Dedifferentiated amniotic fluid mesenchymal stem cell (primary cell): ENCODE results near the gene FMO5.
"Not testable (repeated sequence)": the region's sequence is repeated elsewhere in the genome, so short reads cannot be mapped to it uniquely, and the experiment has no call there.

Experiments
- DNase-seq: peaks from one replicate; pipeline ENCODE4 v3.0.0-alpha.2; 2016; ENCODE audit errors: extremely low spot score

The FMO5 gene

DNA sequence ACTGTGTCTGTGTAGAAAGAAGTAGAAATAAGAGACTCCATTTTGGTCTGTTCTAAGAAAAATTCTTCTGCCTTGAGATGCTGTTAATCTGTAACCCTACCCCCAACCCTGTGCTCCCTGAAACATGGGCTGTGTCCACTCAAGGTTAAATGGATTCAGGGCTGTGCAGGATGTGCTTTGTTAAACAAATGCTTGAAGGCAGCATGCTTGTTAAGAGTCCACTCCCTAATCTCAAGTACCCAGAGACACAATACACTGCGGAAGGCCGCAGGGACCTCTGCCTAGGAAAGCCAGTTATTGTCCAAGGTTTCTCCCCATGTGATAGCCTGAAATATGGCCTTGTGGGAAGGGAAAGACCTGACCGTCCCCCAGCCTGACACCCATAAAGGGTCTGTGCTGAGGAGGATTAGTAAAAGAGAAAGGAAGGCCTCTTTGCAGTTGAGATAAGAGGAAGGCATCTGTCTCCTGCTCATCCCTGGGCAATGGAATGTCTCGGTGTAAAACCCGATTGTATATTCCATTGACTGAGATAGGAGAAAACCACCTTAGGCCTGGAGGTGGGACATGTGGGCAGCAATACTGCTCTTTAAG is 15.1 kb upstream of the FMO5 start:
- DNase-seq = not testable (repeated sequence)

DNA sequence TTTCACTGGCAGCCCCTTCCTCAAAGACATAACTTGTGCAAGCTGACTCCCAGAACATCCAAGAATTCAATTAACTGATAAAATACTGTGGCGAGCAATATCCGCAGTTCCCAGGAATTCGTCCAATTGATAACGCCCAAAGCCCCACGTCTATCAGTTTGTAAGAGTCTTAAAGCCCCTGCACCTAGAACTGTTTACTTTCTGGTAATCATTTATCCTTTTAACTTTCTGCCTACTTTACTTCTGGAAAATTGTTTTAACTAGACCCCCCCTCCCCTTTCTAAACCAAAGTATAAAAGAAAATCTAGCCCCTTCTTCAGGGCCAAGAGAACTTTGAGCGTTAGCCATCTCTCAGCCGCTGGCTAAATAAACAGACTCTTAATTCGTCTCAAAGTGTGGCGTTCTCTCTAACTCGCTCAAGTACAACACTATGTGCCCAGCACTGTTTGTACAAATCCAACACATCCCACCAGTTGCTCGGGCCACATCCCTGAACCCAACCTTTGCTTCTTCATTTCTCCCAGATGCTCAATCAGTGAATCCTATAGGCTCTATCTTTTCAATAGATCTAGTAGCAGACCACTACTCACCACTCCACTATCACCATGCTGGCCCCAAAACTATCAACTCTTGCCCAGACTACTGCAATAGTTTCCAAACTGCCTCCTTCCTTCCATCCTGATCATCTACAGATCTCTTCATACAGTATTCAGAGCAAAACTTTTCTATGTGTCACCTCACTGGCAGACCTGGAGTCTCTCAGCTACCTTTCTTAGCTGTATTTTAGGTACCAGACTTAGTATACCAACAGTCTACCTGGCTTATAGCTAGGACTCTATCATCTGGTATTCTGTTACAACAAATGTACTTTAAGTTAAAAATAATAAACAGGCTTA is 14.0 kb upstream of the FMO5 start:
- no peak for DNase-seq

DNA sequence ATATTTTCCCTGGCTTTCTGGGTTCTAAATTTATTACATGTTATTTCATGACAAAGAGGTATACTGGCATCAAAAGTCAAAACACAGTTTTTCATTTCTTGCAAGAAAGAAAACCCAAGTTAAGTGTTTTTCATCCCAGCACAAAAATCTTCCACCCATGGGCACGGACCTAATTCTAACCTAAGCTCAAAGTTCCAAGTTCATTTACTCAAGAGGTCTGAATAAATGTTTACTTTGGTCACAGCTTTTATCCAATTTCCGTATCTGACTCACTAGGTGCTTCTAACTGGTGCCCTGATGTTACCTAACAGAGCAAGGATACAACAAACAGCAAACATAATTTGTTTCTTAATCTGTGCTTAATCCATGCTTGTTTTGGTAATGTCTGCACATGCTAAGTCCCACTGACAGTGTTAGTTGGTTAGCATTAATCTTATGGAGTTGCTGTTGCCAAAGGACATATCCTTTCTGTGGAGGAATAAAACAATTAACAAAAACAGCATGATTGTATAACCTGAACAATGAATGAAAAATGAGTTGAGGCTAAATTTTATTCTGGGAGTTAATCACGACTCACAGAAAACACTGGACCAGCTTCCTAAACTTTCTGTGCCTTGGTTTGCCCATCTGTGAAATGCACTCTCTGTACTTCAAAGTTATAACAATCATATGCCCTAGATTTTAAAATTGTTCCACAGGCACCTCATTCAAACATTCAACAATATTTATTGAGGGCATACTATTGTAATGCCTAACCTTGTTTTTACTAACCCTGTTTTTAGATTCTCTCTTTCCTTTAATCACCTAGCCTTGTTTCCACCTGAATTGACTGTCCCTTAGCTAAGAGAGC is 13.1 kb upstream of the FMO5 start:
- no peak for DNase-seq

GRCh38 chr1:147236959-147237791 is 12.0 kb upstream of the FMO5 start:
- no peak for DNase-seq

- no peak for DNase-seq
Observed at GRCh38 chr1:147236448-147236847, 11.3 kb upstream of the FMO5 start.

DNA sequence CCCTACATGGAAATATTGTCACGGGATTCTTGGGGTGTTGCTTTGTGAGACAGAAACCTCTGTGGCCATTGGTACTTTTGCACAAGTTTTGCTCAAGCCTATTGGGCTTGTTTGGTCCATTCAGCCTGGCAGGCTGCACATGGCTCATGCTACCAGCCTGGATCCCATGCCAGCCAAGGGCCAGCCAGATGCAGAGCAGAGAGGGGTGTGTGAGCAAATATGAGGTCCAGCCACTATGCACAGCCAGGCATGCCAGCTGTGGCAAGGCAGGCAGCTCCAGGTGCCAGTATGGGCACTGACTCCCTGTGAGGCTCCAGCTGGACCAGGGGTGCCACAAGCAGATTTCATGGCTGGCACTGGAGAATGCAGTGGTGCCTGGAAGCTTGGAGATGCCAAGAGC is 10.7 kb upstream of the FMO5 start:
- DNase-seq = no peak

GRCh38 chr1:147233903-147234302 is 8.8 kb upstream of the FMO5 start:
- DNase-seq = not testable (repeated sequence)

- DNase-seq = not testable (repeated sequence)
Observed at GRCh38 chr1:147231032-147231431, 5.9 kb upstream of the FMO5 start.

GRCh38 chr1:147223740-147224615 is 1.2 kb downstream of the FMO5 start:
- DNase-seq = no peak

DNA sequence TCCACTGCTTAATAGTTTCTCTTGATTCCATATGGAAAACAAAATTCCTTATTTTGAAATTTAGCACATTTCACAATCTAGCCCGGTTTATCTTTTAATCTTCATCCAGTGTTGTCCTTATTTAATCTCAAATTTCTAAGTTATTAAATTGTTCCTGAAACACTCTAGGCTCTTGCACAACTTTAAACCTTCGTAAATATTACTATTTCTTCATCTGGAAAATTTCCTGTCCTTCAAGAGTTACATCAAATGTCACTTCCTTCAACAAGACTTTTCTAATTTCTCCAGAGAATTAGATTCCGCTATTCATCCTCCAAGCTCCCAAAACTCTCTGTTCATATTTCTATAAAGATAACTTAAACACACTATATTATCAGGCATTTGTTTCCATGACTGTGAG is 6.5 kb downstream of the FMO5 start:
- no peak for DNase-seq

DNA sequence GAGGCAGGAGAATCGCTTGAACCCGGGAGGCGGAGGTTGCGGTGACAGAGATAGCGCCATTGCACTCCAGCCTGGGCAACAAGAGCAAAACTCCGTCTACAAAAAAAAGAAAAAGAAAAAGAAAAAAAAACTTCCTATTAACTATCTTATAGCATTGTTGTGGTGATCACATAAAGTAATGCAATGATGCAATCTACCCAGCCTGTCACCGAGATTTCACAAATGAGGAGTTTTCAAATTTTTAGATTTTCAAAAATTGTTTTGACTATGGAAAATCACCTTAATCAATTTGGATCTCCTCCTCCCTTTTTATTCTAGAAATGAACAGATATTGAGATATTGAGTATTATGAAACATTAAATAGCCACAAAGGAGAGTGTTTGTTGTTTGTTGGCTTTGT is 8.0 kb downstream of the FMO5 start:
- DNase-seq = no peak

DNA sequence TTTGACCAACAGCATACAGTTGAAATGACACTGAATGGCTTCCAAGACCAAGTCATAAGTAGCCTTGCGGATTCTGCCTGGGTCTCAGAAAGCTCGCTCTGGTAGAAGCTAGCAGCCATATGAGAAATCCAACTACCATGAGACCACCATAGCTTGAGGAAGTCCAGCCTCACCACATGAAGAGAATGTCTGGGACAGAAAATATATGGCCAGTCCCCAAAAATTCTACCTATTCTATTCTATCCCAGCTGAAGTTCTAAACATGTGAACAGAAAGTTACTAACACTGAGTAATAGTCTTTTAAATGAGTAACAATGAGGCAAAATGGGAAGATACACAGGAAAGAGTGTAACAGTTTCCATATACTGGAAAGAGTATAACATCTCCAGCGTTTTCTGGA is 9.0 kb downstream of the FMO5 start:
- no peak for DNase-seq

DNA sequence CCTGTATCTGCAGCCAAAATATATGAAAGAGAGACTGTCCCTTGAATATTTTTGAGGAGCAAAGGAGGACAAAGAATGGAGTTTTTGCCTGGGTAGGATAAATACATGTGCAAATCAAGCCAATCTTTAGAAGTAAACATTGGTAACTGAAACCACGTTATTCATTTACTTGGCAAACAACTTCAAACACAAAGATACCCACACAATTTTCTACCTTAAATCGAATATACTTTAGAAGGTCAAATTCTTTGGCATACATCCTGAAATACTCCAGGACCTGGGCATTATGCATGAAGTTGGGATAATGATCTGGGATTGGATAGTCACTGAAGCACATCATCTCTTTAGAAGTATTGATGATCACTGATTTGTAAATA is 9.6 kb downstream of the FMO5 start:
- DNase-seq = no peak

DNA sequence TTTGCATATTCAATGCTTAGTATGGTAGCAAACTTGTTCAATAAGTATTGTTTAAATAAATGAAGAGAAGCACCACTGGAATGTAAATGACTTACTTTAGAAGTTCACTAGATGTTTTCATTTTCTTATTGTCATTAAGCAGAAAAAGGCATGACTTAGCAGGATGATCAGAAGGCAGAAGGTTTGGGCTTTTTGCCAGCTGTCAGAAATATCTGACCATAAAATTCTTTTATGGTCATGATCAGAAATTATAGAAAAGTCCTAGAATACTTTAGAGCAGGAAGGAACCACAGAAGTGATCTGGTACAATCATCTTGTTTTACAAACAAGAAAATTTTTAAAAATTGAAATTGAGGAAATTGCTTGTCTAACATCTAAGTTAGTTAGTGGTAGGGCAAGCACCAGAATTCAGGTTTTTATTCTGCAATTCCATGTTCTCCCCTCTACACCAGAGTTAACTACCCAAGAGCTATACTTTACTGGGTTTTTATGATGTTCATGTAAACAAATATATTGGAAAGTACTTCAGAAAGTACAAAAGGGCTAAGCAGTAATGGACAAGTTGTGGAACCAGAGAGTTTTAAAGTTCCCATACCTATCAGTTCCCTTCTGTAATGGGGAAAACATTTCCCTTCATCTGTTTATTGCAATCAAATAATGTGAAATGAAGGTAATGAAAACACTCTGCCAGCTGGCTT is 10.1 kb downstream of the FMO5 start:
- DNase-seq = no peak

- DNase-seq = no peak
Observed at GRCh38 chr1:147214325-147214724, 10.8 kb downstream of the FMO5 start.

DNA sequence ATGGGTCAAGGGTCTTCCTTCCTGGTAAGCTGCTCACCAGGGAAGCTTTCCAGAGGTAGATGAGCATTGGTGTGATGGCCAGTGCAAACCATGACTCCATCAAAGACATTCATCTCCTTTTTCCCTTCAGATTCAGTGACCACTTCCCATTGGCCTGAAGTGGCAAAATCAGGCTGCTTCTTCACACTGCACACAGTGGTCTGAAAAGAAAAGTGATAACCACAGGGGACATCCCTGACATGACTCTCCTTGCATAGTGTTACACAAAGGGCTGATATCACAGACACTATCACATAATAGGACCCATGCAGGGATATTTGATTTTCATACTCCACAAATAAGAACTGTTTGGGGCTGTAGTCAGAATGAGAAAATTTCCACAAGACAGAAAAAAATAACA is 11.9 kb downstream of the FMO5 start:
- DNase-seq = no peak

DNA sequence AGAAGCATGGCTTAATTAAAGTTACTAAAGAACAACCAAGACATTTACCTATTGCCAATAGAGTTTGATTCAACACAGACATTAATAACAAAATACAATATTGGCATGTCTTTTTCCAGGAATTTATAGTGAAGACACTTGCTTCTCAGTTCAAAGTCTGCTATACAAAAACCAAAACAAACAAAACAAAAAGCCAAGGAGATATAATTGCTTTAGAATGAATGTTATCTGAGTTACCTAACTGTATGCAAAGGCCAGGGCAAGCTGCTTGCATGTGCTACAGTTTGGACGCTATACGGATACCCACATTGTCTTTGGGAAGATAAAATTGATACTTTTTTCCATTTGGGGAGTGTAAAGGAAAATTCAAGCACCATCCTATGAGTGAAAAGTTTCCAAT is 13.6 kb downstream of the FMO5 start:
- DNase-seq = no peak

- no peak for DNase-seq
Observed at GRCh38 chr1:147210987-147211386, 14.2 kb downstream of the FMO5 start.

DNA sequence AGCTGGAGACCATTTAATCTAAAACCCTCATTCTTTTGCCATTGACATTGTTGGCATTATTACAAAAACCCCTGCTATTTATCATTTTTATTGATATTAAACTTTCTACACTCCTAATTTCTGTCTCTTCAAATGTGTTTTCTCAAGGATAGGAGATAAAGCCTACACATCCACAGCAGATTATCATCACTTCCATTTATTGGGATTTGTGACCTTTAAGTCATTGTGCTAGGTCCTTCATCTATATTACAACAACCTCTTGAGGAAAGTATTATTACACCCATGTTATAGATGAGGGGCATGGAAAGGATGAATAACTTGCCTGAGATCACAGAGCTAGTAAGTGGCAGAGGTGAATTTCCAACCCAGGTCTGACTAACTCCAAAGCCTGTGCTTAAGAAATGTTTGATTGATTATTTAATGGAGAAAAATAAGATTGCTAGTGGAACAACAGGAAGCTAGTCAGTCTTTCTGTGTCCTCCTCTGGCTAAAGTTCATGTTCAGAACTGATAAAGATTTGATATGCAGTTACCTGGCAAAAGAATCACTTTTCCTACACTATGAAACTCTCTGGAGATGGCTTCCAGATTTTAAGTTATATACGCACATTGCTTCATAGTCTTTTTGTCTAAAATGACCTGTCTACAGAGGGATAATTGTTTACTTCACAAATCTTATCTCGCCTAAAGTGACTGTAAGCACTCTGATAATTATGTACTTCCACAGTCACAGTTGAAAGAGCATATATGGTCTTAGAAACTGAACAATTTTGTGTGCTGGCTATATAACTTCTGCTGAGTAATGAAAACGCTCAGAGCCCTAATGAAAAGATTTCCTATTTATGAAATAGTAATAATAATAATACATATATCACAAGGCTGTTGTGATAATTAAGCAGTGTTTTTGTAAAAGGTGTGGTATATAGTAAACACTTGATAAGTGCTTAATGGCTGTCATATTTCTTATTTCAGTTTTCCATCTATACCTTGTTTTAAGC is 15.0 kb downstream of the FMO5 start:
- DNase-seq = no peak
